Measurements from ENCODE around the gene ACOT4.
A peak's percentile ranks its signal among the peaks of the same experiment; 100 is the strongest.
"Not testable (repeated sequence)": the region's sequence is repeated elsewhere in the genome, so short reads cannot be mapped to it uniquely, and the experiment has no call there.

The ACOT4 gene

GRCh38 chr14:73633116-73634010, 41.7 kb downstream of the ACOT4 start:
- peak in 1 of 2 experiments; percentile 36 for DNase-seq (ENCODE audit: low read depth in 2 of 2)

GRCh38 chr14:73634011-73634833, 42.5 kb downstream of the ACOT4 start:
- no peak for DNase-seq (ENCODE audit: low read depth in 2 of 2)

- DNase-seq (ENCODE audit: low read depth in 2 of 2) = not testable (repeated sequence)
Observed at GRCh38 chr14:73636355-73636754, 44.7 kb downstream of the ACOT4 start.

- no peak for DNase-seq (ENCODE audit: low read depth in 2 of 2)
Observed at GRCh38 chr14:73637830-73638229, 46.2 kb downstream of the ACOT4 start.

- no peak for DNase-seq (ENCODE audit: low read depth in 2 of 2)
Observed at GRCh38 chr14:73640796-73641365, 49.2 kb downstream of the ACOT4 start.

GRCh38 chr14:73644531-73645247, 53.0 kb downstream of the ACOT4 start, which contains the start of gene DNAL1:
TSS of gene DNAL1 (plus strand) at chr14:73644986. CDS start at chr14:73645040, 54 bp downstream.
- DNase-seq (ENCODE audit: low read depth in 2 of 2) = peak; percentile 78 to 79

GRCh38 chr14:73645248-73645610, 53.6 kb downstream of the ACOT4 start:
- no peak for DNase-seq (ENCODE audit: low read depth in 2 of 2)
